Measurements from ENCODE around the gene TRIM59. TPM values are rescaled to one million over a fixed set of nuclear protein-coding genes. Genes with fewer than 3 reads are reported as not detected.

TRIM59 gene
- total and polyA plus RNA-seq, 9 of the 15 experiments (the other 6 are each of a cell fraction or from before 2014, with no cell fraction given), result 16.8 to 101 (median 34.8) TPM

DNA sequence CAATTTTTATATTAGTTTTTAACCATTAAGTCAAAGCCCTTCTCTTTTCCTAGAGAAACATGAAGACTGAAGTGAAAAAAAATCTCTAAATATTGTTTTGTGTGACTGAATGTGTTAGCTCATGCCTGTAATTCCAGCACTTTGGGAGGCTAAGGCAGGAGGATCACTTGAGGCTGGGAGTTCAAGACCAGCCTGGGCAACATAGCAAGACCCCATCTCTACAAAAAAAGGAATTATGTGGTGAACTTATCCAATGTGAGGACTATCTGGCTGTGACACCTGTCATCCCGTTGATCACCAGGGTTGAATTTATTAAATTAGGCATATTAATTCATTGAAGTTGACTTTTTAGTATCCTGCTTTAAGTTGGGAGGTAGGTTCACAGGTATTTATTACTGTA is 37.1 kb downstream of the TRIM59 start:
- CTCF ChIA-PET (ENCODE audit: low intra/inter-chr PET ratio), result interaction anchor here (2.4 kb wide), 1 partner anchor 249 kb away, joined by 21 read pairs; no protein-coding TSS in a partner anchor
- BruUV-seq (replicated peaks), result no TSS peak
- POLR2A ChIA-PET, result interaction anchor here (0.8 to 4.0 kb wide), 6 partner anchors 10 to 250 kb away, joined by 3 to 23 read pairs (median 3); partner anchors contain the start of genes SMC4 and TRIM59
- ATAC-seq (no peak), FAIRE-seq (no peak), DNase-seq (ENCODE audit: extremely low read depth in 1 of 4, low spot score in 3 of 4) (no peak)
- TF ChIP-seq CBX2 (IDR thresholded peaks at IDR 0.05; ENCODE audit: insufficient read depth, low read length, poor library complexity, severe bottlenecking), result no peak
- TF ChIP-seq ZNF121 (CRISPR knock-in tag; conservative IDR thresholded peaks at IDR 0.05), result peak; percentile 97
- no peak for TF ChIP-seq RAD51 (IDR thresholded peaks at IDR 0.05; ENCODE audit: borderline replicate concordance, low read depth)
- TF ChIP-seq RBM25 (IDR thresholded peaks at IDR 0.05; ENCODE audit: low read depth, low read length, severe bottlenecking), result peak; percentile 75
- 75% methylated on average over 1 of the region's 1 CpG for WGBS (ENCODE audit: insufficient coverage, low coverage, missing lambda C conversion rate)
- Histone ChIP-seq H3K9ac (ENCODE audit: insufficient read depth in 1 of 2, low read depth in 2 of 2, low read length in 2 of 2) (no peak overlapping the region), H3K27ac (ENCODE audit: extremely low read depth, low read depth, low read length) (no peak overlapping the region), H3K79me2 (ENCODE audit: control insufficient read depth, insufficient read depth, low read length) (peaks cover 73% of the 10 kb centered on the region), H3K9me3 (replicated peaks; ENCODE audit: control insufficient read depth, insufficient read depth, low read depth, low read length) (no peaks in the 10 kb centered on the region), H3K36me3 (ENCODE audit: control insufficient read depth, insufficient read depth, low read length) (peaks cover 92% of the 10 kb centered on the region), H3K9me1 (ENCODE audit: control insufficient read depth, insufficient read depth, low read length) (no peaks in the 10 kb centered on the region), H4K20me1 (replicated peaks; ENCODE audit: control insufficient read depth, insufficient read depth, low read length) (no peaks in the 10 kb centered on the region), H2AFZ (ENCODE audit: low read depth, low read length) (no peak overlapping the region), H3K4me1 (replicated peaks in 1 of 2; ENCODE audit: control insufficient read depth in 2 of 2, insufficient read depth in 2 of 2, low read length in 2 of 2) (no peaks in the 10 kb centered on the region), H3K4me3 (no peak overlapping the region), H3K4me2 (ENCODE audit: insufficient read depth, low read length) (no peak overlapping the region), H3K27me3 (ENCODE audit: control insufficient read depth in 2 of 2, insufficient read depth in 2 of 2, low read length in 2 of 2) (no peaks in the 10 kb centered on the region)
- in situ Hi-C loops (cut with MboI) (no loop called here), intact Hi-C loops (cut with micrococcal nuclease) (loop anchor here (2.0 to 5.0 kb wide), 4 partner anchors 70 to 525 kb away; no protein-coding TSS in a partner anchor)
